ENCODE results near the gene ABCG5. TPM values are rescaled to one million over a fixed set of nuclear protein-coding genes. Genes with fewer than 3 reads are reported as not detected.
A peak's percentile ranks its signal among the peaks of the same experiment; 100 is the strongest.

Gene ABCG5
- total RNA-seq = not detected in 2 replicates
- long read RNA-seq, partial matches to known transcripts = 0 of 1 reads
- long read RNA-seq, other reads (novel, unspliced or antisense) = 0 of 1 reads

GRCh38 chr2:43838560-43839267, at the start of gene ABCG5, which contains the start of gene ABCG8:
Gene ABCG5, minus strand, starts transcription at chr2:43838839. Its CDS starts 160 bp downstream, at chr2:43838679.
Gene ABCG8, plus strand, starts transcription at chr2:43838971. Its CDS starts 83 bp downstream, at chr2:43839054.
- H3K27me3 Mint-ChIP-seq (ENCODE audit: low read depth) = no peaks in the 10 kb centered on the region
- no peak for TF ChIP-seq CTCF (conservative IDR thresholded peaks at IDR 0.05)

GRCh38 chr2:43887176-43887575, 48.5 kb upstream of the ABCG5 start:
- H3K36me3 Mint-ChIP-seq (ENCODE audit: low read depth) = peaks cover 26% of the 10 kb centered on the region
- no peak for DNase-seq (ENCODE audit: low read depth, low spot score)
- H3K27ac Mint-ChIP-seq (ENCODE audit: unreplicated experiment) = no peak overlapping the region
- H3K4me1 Mint-ChIP-seq = no peaks in the 10 kb centered on the region
- H3K27me3 Mint-ChIP-seq (ENCODE audit: low read depth) = no peaks in the 10 kb centered on the region
- TF ChIP-seq CTCF (conservative IDR thresholded peaks at IDR 0.05) = no peak
- H3K4me3 Mint-ChIP-seq = no peak overlapping the region
- no peaks in the 10 kb centered on the region for H3K9me3 Mint-ChIP-seq

More at GRCh38 chr2:43838560-43839267, at the start of gene ABCG5, which contains the start of gene ABCG8:
- Mint-ChIP-seq H3K36me3 (ENCODE audit: low read depth) (no peaks in the 10 kb centered on the region), H3K9me3 (no peaks in the 10 kb centered on the region), H3K4me3 (no peak within 1 kb of the TSS), H3K4me1 (peaks cover 10% of the 10 kb centered on the region), H3K27ac (ENCODE audit: unreplicated experiment) (peak within 1 kb of the TSS; percentile 50)
- DNase-seq (ENCODE audit: low read depth, low spot score) = no peak

GRCh38 chr2:43885132-43885632, 46.5 kb upstream of the ABCG5 start:
- H3K27me3 Mint-ChIP-seq (ENCODE audit: low read depth) = no peaks in the 10 kb centered on the region
- DNase-seq (ENCODE audit: low read depth, low spot score) = no peak
- H3K36me3 Mint-ChIP-seq (ENCODE audit: low read depth) = peaks cover 19% of the 10 kb centered on the region
- TF ChIP-seq CTCF (conservative IDR thresholded peaks at IDR 0.05) = no peak
- no peak overlapping the region for H3K27ac Mint-ChIP-seq (ENCODE audit: unreplicated experiment)
- H3K4me1 Mint-ChIP-seq = no peaks in the 10 kb centered on the region
- H3K4me3 Mint-ChIP-seq = no peak overlapping the region
- no peaks in the 10 kb centered on the region for H3K9me3 Mint-ChIP-seq

- H3K4me1 Mint-ChIP-seq = no peaks in the 10 kb centered on the region
- no peak for DNase-seq (ENCODE audit: low read depth, low spot score)
- TF ChIP-seq CTCF (conservative IDR thresholded peaks at IDR 0.05) = no peak
- H3K27ac Mint-ChIP-seq (ENCODE audit: unreplicated experiment) = no peak overlapping the region
- peaks cover 15% of the 10 kb centered on the region for H3K36me3 Mint-ChIP-seq (ENCODE audit: low read depth)
- H3K9me3 Mint-ChIP-seq = no peaks in the 10 kb centered on the region
- H3K27me3 Mint-ChIP-seq (ENCODE audit: low read depth) = no peaks in the 10 kb centered on the region
- no peak overlapping the region for H3K4me3 Mint-ChIP-seq
Observed at GRCh38 chr2:43884689-43885088, 46.0 kb upstream of the ABCG5 start.

GRCh38 chr2:43882312-43882711, 43.7 kb upstream of the ABCG5 start:
- DNase-seq (ENCODE audit: low read depth, low spot score) = no peak
- H3K9me3 Mint-ChIP-seq = no peaks in the 10 kb centered on the region

More at GRCh38 chr2:43882312-43882711, 43.7 kb upstream of the ABCG5 start:
- H3K27ac Mint-ChIP-seq (ENCODE audit: unreplicated experiment) = no peak overlapping the region
- H3K36me3 Mint-ChIP-seq (ENCODE audit: low read depth) = peaks cover 2% of the 10 kb centered on the region
- H3K4me1 Mint-ChIP-seq = peaks cover 6% of the 10 kb centered on the region
- no peak for TF ChIP-seq CTCF (conservative IDR thresholded peaks at IDR 0.05)
- no peaks in the 10 kb centered on the region for H3K27me3 Mint-ChIP-seq (ENCODE audit: low read depth)
- no peak overlapping the region for H3K4me3 Mint-ChIP-seq

All from neural crest cell (in vitro differentiated cells).